MM.1S (cell line): ENCODE results near the gene LRRC28.

ENCODE experiments used
- EZH2 ChIP-seq: fragments of 300-600 bp; sonication (generic); optimal IDR thresholded peaks from 2 replicates; pipeline ENCODE3; 2017; ENCODE audit warnings: low read depth, mild to moderate bottlenecking, antibody characterized with exemption, low read length, mixed read lengths
- TF ChIP-seq, protein P1 (sequence below): fragments of 300-600 bp; sonication (generic); IDR thresholded peaks from 2 replicates; pipeline ENCODE4 v1.5.1; 2016; ENCODE audit warnings: antibody characterized with exemption, low read length, mixed read lengths

DNA sequence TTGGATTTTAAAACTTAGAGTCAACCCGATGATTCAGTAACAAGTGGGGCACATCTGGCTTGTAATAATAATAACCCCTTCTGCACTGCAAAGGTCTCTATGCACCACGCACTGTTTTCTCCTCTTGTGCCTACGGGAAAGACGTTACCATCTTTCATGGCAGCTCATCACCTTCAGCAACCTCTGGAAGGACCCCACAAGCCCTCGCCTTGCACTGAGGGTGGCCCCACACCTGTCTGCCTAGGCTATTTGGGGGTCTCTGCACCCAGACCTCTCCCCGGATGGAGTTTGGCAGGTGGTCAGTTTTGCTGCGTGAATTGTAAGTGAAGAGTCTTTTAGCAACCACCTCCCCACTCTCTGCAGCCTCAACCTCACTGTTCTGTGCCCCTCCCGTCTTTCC is 175.9 kb downstream of the LRRC28 start:
- TF ChIP-seq EZH2: no peak
- TF ChIP-seq, protein P1, sequence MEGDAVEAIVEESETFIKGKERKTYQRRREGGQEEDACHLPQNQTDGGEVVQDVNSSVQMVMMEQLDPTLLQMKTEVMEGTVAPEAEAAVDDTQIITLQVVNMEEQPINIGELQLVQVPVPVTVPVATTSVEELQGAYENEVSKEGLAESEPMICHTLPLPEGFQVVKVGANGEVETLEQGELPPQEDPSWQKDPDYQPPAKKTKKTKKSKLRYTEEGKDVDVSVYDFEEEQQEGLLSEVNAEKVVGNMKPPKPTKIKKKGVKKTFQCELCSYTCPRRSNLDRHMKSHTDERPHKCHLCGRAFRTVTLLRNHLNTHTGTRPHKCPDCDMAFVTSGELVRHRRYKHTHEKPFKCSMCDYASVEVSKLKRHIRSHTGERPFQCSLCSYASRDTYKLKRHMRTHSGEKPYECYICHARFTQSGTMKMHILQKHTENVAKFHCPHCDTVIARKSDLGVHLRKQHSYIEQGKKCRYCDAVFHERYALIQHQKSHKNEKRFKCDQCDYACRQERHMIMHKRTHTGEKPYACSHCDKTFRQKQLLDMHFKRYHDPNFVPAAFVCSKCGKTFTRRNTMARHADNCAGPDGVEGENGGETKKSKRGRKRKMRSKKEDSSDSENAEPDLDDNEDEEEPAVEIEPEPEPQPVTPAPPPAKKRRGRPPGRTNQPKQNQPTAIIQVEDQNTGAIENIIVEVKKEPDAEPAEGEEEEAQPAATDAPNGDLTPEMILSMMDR: no peak
